Transverse colon (tissue), 3 donors: ENCODE results near the gene PKNOX1.
"Not testable (repeated sequence)": the region's sequence is repeated elsewhere in the genome, so short reads cannot be mapped to it uniquely, and the experiment has no call there.

ENCODE experiments used
- EP300 ChIP-seq: sonication (generic); formaldehyde crosslinking; IDR thresholded peaks from one replicate; pipeline ENCODE4 v1.6.1; 2017; ENCODE audit warnings: antibody characterized with exemption, low read depth
- TF ChIP-seq, protein P1 (sequence below), 5 experiments: fragments of 200-600 bp in 3 of 5; fragments of 450-650 bp in 2 of 5; sonication (generic) in 3 of 5; IDR thresholded peaks; 1 replicate in 2 of 5; 2 replicates in 3 of 5; pipeline ENCODE4 v1.5.1; 2016 to 2017; ENCODE audit warnings: antibody characterized with exemption in 5 of 5, inconsistent platforms in 3 of 5, mild to moderate bottlenecking in 2 of 5, moderate library complexity in 1 of 5

DNA sequence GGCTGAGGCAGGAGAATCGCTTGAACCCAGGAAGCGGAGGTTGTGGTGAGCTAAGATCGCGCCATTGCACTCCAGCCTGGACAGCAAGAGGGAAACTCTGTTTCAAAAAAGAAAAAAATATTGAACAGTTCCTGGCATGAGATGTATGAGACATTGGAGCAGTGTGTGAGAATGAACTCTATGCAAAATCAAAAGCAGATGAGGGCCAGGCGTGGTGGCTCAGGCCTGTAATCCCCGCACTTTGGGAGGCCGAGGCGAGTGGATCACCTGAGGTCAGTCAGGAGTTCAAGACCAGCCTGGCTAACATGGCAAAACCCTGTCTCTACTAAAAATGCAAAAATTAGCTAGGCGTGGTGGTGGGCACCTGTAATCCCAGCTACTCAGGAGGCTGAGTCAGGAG lies 6.7 kb upstream of the PKNOX1 start:
- TF ChIP-seq, protein P1, sequence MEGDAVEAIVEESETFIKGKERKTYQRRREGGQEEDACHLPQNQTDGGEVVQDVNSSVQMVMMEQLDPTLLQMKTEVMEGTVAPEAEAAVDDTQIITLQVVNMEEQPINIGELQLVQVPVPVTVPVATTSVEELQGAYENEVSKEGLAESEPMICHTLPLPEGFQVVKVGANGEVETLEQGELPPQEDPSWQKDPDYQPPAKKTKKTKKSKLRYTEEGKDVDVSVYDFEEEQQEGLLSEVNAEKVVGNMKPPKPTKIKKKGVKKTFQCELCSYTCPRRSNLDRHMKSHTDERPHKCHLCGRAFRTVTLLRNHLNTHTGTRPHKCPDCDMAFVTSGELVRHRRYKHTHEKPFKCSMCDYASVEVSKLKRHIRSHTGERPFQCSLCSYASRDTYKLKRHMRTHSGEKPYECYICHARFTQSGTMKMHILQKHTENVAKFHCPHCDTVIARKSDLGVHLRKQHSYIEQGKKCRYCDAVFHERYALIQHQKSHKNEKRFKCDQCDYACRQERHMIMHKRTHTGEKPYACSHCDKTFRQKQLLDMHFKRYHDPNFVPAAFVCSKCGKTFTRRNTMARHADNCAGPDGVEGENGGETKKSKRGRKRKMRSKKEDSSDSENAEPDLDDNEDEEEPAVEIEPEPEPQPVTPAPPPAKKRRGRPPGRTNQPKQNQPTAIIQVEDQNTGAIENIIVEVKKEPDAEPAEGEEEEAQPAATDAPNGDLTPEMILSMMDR (IDR thresholded peaks at IDR 0.05), result not testable (repeated sequence)
- TF ChIP-seq EP300, result not testable (repeated sequence)
